NAMALWA (cell line): ENCODE data around the gene TRIP4.
"Not testable (repeated sequence)": the region's sequence is repeated elsewhere in the genome, so short reads cannot be mapped to it uniquely, and the experiment has no call there.

Experiments
- DNase-seq: peaks from one replicate; pipeline ENCODE4 v3.0.0-alpha.2; 2015; ENCODE audit warnings: low spot score

Gene TRIP4

DNA sequence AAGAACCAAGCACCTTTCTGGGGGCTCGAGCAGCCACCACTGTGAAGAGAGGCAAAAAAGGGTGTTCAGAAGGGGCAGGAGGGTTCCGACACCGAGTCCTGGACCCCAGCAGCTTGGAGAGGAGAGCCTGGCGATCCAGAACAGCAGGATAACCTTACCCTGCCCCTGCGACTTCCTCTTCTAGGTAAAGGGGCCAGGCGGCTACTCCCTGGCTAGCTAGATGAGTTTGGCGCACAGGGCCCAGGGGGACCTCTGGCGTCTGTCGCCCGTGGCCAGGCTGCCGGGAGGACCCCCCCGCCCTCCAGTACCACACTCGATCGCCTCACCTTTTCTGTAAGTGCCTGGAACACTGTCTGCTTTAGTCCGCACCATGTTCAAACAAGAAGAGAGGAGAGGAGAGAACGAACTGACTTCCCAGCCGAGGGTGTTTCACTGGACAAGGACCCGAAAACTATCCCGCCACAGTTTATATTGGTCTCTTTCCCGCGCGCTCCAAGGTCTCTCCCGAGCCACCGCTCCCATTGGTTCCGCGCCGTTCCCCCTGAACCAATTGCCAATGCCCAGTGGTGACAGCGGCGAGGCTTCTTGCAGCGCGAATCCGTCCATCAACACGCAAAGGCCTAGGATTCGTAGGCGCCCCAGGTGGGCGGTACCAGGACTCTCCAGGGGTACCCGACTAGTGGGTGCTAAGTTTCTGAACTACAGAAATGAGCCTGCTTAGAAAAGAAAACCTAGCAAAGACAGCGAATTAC lies 6.5 kb upstream of the TRIP4 start, which contains the start of gene PCLAF:
PCLAF (minus strand) TSS at position 442 of the 752 bp plus-strand sequence; CDS start at position 372, 70 bp downstream.
- peak; percentile 99 for DNase-seq

DNA sequence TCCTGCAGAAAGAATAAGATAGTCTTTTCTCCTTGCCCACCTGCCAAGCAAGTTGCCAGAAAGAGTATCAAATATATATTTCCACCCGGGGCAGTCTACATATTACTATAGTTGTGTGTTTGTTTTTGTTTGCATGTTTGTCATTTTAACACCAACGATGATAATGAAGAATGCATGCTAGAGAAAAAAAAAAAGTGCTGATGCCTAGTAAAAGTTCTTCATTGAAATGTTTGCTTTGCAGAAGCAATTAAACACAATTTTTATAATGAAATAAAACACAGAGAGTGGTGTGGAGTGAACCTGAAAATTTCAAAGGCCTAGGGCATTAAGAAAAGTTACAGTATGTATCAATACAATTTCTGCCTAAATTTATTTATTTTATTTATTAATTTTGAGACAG lies 3.9 kb upstream of the TRIP4 start:
- no peak for DNase-seq

DNA sequence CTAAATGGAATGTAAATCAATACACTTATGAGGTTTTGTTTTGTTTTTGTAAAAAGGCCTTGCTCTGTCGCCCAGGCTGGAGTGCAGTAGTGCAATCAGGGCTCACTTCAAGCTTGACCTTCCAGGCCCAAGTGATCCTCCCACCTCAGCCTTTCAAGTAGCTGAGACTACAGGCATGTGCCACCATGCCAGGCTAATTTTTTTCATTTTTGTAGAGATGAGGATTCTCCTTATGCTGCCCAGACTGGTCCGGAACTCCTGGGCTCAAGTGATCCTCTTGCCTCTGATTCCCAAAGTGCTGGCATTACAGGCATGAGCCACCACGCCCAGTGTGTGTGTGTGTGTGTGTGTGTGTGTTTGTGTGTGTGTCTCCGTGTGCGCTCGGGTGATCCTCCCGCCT lies 1.3 kb upstream of the TRIP4 start:
- DNase-seq: no peak

DNA sequence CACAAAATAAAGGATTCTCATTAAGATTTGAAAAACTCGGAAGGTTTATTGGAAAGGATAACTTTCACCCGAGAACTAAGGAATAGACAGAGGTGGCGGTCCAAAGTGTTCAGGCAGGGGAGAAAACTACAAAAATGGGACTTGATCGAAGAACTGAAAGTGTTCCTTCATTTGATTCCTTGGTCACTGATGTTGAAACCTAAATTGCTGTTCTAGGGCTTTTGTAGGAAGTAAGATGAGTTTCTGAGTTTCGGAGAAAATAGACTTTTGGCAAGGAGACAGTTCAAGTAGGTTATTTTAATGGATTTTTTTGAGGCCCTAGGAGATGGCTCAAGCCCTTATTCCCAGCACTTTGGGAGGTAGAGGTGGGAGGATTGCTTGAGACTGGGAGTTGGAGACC lies 1.4 kb downstream of the TRIP4 start:
- no peak for DNase-seq

DNA sequence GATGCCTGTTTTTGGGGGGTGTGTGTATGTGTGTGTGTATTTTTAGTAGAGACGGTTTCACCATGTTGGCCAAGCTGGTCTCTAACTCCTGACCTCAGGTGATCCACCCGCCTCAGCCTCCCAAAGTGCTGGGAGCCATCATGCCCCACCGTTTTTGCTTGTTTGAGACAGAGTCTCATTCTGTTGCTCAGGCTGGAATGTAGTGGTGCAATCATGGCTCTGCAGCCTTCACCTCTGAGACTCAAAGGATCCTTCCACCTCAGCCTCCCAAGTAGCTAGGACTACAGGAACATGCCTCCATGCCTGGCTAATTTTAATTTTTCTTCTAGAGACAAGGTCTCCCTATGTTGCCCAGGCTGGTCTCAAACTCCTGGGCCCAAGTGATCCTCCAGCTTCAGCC lies 4.8 kb downstream of the TRIP4 start:
- not testable (repeated sequence) for DNase-seq

DNA sequence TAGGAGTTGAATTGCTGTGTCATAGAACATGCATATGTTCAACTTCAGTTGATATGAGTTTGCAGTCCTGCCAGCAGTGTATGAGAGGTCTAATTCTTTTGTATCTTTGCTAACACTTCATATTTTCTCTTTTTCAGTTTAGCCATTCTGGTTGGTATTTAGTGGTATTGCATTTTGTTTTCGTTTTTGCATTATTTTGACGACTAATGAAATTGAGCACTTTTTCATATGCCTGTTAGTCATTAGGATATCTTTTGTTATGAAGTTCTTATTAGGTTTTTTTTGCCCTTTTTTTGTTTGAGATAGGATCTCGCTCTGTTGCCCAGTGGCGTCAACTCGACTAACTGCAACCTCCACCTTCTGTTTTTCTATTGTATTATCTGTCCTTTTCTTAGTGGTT lies 9.2 kb downstream of the TRIP4 start:
- no peak for DNase-seq

DNA sequence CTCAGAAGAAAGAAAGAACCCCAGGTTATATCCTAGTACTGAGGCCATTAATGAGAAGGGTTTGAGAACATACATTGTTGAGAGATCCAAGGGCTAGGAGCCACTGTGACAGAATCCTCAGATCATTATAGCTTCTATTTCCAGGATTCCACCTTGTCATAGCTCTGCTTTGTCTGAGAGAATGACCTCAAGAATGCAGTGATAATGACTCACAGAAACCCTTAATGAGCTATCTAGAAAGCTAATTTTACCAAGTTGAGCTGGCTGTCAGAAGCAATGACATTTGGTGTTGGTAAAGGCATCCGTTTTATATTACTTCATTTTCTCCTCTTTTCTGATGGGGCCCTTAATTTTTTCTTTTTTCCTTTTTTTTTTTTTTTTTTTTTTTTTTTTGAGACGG lies 10.9 kb downstream of the TRIP4 start:
- no peak for DNase-seq

DNA sequence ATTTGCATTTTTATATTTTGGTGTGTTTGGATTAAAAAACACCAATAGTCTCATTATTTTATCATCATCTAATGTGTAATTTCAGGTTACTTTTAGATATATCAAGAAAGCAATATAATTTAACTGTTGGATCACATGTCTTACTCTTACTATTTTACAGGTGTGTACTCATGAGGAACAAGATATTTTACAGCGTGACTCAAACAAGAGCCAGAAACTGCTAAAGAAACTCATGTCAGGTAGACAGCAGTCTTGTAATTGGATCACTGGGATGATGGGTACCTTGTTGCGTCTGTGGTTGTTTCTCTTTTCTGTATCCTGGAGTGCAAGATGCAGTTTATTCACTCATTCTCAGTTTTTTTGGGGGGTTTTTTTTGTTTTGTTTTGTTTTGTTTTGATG lies 12.9 kb downstream of the TRIP4 start:
- no peak for DNase-seq

DNA sequence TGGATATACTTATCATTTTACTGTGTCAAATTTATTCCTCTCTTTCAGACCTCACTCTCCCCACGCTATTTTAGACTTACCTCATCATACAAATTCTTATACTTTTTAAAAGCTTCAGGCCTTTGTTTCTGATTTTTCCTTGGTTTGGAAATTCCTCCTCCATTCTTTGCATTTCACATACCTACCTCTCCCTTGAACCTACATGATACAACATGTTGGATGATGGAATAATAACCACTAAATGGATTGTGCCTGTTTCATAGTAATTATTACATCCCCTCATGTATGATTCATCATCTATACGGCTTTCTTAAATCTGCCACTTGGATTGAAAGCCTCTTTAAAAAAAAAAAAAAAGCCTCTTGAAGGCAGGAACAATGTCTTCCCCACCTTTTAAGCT lies 24.6 kb downstream of the TRIP4 start:
- no peak for DNase-seq

DNA sequence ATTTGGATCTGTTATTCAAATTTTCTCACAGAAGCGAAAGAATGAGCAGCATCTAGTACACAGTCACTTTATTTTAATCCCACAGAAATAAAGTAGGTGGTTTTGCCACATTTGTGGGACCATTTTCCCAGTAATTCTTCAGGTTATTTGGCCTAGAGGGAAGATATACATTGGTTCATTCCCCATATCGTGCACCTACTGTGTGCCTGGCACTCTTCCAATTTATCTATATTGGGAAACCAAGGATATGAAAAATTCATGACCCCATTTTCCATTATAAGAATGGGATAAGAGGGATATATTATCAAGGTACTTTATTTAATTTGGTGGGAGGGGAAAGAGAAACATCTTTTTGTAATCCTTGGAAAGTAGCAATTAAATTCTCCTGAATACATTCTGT lies 35.1 kb downstream of the TRIP4 start:
- DNase-seq: no peak

DNA sequence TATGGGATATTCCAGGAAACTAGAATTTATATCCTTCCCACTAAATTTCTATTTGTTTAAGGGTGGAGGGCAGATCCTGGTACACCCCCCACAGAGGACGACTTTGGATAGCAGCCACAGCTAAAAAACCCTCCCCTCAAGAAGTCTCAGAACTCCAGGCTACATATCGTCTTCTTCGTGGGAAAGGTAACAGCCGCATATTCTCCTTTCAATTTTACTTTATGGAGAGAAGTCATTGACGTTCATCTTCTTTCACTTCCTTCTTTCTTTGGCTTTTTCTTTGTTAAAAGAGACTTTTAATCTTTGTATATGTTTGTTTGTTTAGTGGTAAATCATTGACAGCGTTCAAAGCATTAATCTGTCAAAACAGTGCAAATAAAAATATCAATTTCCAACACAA lies 36.3 kb downstream of the TRIP4 start:
- DNase-seq: no peak

DNA sequence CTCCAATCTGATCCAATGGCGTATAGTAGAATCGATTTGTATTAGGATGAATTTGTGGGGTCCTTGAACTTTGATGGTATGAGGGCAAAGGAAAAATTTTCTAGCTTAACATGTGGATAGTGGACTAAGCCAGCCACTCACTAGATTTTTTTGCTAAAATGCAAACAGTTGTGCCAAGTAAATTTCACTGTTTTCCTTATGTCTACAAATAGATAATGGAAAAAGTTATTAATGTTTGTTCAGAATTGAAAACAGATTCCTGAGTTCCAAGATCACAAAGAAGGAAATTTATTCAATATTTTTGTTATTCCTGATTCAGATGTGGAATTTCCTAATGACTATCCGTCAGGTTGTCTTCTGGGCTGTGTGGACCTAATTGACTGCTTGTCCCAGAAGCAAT lies 37.6 kb downstream of the TRIP4 start:
- DNase-seq: no peak

DNA sequence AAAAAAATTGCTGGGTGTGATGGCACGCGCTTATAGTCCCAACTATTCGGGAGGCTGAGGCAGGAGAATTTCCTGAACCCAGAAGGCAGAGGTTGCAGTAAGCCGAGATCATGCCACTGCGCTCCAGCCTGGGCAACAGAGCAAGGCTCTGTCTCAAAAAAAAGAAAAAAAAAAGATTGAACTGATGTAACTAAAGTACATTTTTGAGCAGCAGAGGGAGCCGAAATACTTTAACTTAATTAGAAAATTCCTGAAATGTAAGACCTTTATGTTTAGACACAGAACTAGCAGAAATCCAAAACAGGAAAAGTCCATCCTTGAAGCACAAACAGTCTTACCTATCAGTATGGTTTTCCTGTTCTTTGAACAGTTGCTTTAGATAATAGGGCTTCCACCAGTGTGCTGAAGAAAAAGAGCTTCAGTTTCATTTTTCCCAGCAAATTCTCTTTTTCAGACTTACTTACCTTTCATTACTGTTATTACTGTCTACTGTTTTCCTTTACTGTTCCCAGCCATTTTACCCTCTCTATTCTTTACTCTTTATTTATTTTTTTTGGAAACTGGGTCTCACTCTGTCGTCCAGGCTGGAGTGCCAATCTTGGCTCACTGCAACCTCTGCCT lies 39.3 kb downstream of the TRIP4 start:
- no peak for DNase-seq

DNA sequence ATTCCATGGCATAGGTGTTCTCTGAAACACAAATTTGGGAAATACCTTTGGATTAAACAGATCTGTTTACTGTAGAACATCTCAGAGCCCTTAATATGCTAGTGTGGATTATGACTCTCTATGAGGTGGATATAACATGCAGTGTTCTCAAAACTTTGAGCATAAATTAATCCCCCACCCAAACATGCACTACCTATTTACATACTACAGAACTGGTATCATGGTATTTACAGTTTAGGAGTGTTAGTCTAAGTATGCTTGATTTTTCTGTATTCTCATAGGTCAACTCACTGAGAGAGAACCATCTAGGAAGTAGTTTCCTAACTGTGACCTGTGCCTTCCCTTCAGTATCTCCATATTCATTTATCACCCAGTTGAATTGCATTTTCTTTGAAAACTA lies 41.8 kb downstream of the TRIP4 start:
- DNase-seq: no peak

DNA sequence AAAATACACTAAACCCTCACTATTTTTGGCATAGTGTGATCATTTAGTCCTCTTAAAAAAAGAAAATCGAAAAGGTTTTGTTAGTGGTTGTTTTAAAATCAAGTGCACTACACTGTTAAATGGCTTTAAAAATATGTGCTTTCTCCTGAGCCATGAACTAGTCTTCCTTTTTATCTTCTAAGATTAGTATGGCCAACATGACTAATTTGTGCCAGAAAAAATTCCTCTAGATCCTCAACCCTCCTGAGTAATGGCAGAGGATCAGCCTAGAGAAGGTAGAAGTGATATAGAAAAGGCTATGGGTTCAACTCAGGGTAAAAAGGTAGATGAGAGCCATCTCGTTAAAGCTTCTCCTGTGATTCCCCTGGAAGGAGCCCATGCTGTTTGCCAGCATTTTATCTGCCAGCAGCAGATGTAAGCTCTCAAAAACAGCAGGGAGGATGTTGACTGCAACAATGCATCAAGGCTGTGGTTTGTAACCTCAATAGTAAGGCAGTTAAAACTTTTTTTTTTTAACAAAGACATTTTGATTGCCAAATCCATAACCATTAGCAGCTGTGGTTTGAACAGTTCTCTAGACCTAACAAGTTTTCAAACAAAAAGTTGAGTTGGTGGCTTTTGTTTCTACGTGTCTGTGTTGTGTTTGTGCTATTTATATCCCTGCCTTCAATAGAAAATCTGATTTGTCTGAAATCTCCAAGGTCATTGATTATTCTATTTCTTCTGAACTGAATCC lies 42.5 kb downstream of the TRIP4 start:
- no peak for DNase-seq

DNA sequence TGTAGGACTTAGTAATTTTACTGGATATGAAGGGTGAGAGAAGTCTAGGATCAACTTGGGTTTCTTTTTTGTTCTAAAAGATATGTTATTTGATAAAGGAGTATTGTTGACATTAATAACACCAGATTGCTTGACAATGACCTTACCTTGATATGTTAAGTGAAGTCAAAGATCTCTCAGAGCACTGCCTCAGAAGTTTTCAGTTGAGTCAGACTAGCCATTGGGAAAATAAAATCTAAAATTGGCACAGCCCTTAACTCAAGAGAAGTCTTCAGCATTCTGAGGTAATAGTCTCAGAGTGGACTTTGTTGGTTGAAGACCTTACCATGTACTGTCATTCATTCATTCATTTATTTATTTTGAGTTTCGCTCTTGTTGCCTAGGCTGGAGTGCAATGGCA lies 50.3 kb downstream of the TRIP4 start:
- DNase-seq: no peak

DNA sequence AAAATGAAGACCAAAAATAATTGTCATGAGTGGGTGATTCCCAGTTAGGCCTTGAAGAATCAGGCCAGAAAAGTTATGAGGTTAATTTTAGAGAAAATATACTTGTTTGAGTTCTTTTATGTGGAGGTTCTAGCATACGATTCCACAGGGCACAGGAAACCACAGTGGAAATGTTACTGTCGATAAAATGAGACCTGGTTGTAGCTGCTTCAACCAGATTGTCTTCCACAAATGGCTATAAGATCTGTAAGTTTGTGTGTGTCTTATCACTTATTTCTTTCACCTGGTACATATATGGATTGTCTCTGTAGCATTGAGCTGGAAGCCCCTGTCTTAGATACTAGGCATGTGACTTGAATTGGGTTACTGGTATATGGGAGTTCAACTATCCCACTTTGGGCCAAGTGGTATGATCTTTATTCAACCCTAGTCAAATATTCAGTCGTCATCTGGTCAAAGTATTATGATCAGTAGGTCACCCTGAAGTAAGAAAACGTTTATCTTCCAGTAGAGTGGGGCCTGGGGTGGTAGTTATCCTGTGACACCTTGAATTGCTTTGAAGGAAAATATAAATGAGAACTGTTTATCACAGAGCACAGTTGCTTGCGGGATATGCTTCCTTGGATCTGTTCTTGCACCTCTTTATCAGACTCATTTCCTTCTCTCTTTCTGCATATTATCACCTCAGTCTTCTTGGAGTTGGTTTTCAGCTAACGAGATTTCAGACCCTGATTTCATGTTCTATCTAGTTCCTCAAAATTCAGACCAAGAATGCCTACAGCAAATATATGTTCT lies 51.2 kb downstream of the TRIP4 start:
- DNase-seq: no peak

DNA sequence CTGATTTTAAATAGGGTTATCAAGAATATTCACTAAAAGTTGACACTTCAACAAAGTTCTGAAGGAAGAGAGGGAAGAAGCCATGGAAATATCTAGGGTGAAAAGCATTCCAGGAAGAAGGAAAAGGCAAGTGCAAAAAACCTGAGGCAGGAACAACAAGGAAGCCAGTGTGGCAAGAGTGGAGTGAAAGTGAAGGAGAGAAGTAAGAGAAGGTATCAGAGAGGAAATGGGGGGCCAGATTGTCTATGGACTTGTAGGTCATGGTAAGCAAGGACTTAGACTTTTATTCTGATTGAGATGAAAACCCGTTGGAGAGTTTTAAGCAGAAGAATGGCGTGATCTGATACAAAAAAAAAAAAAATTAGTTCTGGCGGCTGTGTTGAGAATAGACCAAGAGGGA lies 54.2 kb downstream of the TRIP4 start:
- DNase-seq: no peak

DNA sequence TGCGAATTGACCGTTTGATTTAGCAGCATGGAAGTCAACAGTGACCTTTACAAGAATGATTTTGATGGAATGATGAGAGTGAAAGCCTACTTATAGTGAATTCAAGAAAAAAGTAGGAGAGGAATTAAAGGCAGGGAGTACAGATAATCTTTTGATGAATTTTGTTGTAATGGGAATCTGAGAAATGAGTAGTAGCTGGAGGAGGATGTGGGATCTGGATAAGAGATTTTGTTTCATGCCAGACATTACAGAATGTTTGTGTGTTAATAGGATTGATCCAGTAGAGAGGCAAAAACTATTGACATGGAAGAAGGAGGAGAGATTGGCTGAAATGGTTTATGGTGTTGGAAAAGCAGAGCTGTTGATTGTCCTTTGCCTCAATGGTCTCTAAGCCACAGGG lies 55.4 kb downstream of the TRIP4 start:
- no peak for DNase-seq

DNA sequence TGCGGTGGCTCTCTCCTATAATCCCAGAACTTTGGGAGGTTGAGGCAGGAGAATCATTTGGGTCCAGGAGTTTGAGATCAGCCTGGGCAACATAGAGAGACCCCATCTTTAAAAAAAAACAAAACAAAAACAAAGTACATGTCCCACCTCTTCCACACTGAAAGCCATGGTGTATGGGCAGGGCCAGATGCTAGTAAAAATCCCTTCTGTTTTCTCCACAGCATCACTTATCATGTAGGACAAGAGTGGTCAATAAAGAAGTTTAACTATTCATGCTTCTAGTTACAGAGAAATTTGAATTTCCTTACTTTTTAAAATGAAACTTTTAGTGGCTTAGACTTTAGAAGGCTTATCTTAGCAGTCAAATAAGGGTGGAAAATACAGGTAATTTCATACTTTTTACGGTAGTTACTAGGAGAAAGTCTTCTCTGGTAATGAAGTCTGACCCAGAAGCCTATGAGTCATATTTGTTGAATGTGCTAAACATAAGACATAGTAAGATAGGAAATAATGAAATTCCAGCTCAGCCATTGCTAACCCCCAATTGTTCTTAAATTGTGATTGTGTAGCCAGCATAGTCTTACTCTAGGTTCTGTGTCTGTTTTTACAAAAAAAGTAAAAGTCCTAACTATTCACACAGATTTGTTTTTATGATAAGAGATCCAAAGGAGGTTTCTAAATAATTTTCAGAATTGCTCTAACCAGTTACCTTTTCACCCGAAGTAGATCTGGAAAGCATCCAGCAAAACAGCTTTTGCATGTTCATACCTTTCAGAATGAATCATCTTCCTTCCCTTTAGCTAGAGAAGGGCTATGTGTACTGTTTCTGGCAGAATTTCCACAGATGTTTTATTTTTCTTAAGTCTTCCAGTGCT lies 56.3 kb downstream of the TRIP4 start:
- DNase-seq: no peak

DNA sequence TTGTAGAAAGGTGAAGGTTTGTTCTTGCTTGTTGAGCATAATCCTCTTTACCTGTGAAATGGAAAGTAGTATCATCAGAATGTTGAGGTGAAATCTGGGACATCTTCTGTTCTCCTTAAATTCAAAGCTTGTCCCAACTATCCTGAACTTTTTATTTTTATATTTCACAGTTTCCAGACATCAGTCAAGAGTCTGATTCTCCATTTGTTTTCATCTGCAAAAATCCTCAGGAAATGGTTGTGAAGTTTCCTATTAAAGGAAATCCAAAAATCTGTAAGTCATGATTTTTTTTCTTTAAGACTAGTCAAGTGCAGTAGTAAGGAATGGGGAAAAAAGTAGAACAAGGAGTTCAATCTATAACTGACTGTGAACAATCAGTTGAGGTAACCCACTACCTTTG lies 57.2 kb downstream of the TRIP4 start:
- DNase-seq: no peak
